Stimulated activated CD4-positive, alpha-beta T cell treated with anti-CD3 and anti-CD28 coated beads, TNF-alpha, amount 100 ng/mL, for 1 hour (primary cell): Measurements from ENCODE around the gene GPR82.
"Not testable (repeated sequence)": the region's sequence is repeated elsewhere in the genome, so short reads cannot be mapped to it uniquely, and the experiment has no call there.

ENCODE experiments used
- DNase-seq, 3 donors: peaks; one replicate each; pipeline ENCODE4 v3.0.0-alpha.2; 2020; ENCODE audit warnings: low read depth in 3 of 3, low spot score in 1 of 3

The GPR82 gene

DNA sequence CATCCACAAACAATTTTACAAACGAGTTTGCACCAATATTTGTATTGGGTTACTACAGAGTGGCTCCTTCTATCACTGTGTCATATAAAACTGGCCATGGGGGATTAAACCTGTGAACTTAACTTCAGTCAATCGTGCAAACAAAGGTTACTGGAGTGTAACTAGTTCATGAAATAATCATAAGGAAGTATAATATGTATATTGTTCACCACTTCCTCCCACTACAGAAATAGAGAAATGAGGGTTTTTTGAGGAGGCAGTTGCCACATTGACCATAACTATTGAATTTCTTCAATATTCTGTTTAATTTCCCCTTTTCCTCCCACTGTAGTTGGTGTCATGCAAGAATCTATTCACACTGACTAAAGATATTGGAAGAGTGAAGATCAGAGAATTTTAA is at the start of gene GPR82:
TSS of gene GPR82 (plus strand) at position 356 of the 400 bp plus-strand sequence. CDS start 2,846 bp downstream, outside the sequence.
- no peak for DNase-seq

- not testable (repeated sequence) for DNase-seq
These were observed 47.6 kb upstream of the GPR82 start for GRCh38 chrX:41676361-41676760.

DNA sequence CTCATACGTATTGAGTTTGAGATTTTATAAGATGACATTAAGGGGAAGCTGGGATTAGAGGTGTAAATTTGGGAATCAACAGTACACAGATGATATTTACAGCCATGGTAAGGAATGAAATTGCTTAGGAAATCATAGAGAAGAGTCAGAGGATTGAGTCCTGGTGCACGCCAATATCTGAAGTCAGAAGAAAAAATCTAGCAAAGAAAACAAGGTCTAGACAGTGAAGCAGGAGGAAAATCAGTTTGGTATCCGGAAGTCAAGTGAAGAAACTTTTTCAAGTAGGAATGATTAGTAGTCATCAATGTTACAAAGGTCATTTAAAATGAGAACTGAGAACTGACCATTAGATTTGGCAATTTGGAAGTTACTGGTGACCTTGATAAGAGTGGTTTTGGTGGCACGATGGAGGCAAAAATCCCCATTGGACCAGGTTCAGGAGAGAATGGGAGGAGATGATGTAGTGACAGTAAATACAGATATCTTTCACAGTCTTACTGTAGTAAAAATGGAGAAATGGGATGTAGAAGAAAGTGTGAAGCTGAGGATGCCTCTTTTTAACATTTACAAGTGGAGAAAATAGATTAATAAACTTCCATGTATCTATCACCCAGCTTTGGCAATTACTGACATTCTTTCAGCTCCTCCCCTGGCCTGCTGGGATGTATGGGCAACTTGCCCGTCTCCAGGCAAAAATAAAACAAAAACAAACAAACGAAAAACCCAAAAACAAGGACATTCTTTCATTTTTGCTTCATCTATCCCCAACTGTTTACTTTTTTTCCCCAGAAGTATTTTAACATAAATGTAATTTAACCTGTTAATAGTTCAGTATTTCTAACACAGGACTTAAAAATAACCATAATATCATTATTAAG is 46.6 kb upstream of the GPR82 start:
- DNase-seq, result no peak

DNA sequence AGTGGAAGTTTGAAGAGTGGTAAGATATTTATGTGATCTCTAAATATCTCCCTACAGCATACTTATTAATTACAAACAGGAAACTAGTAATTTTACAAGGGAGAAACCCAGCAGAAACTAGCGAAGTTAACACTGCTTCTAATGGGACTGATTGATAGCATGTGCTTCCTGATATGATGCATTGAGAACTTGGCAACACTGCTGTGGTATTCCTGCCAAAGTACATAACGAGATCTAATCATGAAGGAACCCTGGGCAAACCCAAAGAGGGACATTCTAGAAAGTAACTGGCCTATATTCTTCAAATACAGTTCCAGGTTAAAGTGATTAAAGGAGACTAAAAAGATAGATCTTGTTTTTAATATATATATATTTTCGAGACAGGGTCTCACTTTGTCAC is 39.8 kb upstream of the GPR82 start:
- DNase-seq, result no peak

- no peak for DNase-seq
These were observed 39.0 kb upstream of the GPR82 start for GRCh38 chrX:41684940-41685339.

- DNase-seq, result no peak
These were observed 37.2 kb upstream of the GPR82 start for GRCh38 chrX:41686788-41687187.

DNA sequence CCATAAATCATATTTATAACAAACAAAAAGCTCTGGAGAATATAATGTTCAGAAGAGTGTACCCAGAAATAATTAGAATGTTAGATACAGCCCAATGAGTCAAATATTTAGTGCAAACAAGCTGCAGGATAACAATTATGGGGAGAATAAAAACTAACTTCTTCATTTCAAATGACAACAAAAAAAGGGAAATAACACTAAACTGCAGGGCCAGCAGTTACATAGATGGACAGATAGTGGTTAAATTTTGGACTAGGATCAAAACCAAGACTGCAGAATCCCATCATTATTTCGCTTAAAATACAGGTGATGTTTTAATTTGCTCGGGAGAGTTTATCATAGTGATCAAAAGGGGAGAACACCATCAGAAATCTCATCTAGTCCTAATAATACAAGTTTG is 35.8 kb upstream of the GPR82 start:
- no peak for DNase-seq

- no peak for DNase-seq
These were observed 35.1 kb upstream of the GPR82 start, which contains the start of gene GPR34 for GRCh38 chrX:41688835-41689234. Gene GPR34 (plus strand): TSS chrX:41688973. CDS start chrX:41695634, 6,661 bp downstream.

DNA sequence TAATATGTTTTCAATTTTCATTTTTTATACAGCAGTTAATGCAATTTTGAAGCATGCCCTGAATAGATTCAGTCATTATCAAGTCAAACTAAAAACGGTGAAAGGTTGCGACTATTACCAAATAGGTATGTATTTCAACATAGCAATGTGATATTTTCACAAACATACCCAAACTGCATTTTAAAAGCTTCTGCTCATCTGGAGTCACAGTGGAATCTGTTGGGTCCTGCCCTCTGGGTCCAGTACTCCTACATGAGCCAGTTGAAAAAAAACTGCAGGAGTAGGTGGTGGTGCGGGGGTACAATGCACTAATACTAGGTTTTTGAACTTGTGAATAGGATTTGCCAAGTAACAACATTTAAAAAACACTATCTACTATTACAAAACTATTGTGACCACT is 34.3 kb upstream of the GPR82 start:
- DNase-seq, result no peak

DNA sequence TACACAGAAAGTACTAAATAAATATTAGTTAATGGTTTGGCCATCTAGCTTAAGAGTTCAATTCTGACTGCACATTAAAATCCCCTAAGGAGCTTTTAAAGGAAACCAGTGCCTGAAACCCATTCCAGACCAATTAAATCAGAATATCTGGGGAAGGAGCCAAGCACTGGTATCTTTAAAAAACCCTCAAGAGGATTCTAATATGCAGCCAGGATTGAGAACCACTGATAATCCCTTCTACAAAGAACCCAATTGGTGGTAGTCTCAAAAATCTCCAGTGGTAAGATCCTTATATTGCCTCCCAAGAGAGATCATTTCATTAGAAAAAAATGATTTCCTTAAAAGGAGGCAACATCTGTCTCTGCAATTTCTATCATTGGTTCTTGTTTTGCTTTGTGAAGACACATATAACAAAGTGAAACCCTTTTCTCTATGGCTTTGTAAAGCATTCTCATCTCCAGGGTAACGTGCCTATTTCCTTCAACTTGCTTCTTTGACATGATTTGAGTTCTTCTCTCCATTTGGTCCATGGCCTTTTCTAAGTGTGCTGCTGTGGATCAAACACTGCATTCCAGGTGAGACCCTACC is 31.7 kb upstream of the GPR82 start:
- DNase-seq, result no peak

DNA sequence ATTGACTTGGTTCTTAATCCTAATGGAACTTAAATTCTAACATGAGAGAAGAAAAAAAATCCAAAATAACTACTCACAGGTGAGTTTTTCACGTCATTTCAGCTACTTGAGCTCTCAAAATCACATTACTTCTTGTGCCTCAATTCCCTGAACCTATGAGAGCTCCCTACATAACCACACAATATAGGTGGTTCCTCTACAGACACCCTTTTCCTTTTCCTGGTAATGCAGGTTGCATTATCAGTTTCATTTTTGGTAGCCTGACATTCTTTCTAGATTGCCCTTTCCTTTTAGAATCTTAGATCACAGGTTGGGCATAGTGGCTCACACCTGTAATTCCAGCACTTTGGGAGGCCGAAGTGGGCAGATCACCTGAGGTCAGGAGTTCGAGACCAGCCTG is 31.0 kb upstream of the GPR82 start:
- DNase-seq, result no peak

DNA sequence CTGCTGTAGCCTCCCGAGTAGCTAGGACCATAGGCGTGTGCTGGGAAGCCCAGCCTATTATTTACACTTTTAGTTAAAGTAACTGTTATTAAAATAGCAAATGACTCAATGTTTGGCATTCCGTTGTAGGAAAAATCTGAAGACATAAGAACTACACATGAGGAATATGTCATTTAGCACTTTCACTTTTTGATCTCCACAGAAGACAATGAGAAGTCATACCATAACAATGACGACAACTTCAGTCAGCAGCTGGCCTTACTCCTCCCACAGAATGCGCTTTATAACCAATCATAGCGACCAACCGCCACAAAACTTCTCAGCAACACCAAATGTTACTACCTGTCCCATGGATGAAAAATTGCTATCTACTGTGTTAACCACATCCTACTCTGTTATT is 28.6 kb upstream of the GPR82 start:
- no peak for DNase-seq

- no peak for DNase-seq
These were observed 20.4 kb upstream of the GPR82 start for GRCh38 chrX:41703574-41704029.

DNA sequence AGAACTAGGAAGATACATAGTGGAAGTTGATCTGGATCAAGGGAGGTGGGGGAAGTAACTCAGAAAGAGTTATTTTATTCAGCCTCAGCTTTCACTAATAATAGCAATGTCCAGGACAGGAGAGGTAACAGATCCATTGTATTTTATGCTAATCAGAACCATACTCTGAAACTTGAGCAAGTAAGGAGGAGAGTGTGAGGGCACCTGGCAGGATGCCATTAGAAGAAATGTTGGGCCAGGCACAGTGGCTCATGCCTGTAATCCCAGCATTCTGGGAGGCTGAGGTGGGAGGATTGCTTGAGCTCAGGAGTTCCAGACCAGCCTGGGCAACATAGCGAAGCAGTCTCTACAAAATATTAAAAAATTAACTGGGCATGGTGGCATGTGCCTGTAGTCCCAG is 18.9 kb upstream of the GPR82 start:
- DNase-seq, result no peak

DNA sequence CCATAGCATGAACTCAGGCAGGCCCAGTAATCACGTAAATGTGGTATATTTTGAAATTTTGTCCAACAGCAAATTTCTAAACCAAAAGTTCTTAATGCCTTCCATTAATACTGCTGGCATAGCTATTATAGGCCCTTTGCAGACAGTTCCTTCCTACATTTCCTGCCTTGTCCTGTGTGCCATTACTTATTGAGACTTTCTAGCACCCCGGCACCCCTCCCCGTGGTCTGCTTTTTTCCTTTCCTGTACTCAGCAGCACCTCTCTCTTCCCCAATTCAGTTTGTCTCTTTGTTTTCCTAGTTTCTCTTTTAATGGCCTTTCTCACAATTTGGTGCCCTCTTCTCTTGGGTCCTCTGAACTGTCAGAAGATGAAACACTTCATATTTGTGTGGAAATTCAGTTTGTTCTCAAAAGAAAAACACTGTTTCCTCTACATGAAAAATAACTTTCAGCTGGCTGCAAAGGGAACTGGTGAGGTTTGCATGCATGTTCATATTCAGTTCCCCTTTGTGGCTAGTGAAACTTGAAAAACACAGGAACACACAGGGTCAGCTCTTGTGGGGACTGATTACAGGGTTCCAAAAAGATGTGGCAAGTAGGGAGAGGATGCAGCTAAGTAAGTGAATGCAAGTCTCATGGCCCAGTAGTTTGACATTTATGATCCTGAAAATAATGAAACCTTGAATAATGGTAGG is 18.2 kb upstream of the GPR82 start:
- DNase-seq, result no peak

GRCh38 chrX:41707218-41707617 is 16.8 kb upstream of the GPR82 start:
- no peak for DNase-seq

DNA sequence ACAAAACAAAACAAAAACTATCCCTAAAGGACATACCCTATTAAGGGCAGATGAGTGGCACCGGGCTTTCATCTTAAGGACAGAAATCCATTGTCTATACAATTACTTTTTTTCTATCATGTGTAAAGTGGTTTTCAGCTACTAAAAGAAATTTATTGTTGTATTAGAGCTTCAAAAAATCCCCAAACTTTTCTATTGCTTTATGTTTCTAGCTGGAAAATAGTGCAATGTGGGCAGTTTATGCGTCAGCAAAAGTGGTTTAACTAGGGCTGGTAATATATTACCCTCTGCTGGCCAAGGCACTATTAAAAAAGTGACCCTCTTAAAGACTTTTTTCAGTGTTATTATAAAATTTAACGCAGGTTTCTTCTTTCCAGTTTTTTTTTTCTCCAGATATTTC is 15.5 kb upstream of the GPR82 start:
- DNase-seq, result no peak

DNA sequence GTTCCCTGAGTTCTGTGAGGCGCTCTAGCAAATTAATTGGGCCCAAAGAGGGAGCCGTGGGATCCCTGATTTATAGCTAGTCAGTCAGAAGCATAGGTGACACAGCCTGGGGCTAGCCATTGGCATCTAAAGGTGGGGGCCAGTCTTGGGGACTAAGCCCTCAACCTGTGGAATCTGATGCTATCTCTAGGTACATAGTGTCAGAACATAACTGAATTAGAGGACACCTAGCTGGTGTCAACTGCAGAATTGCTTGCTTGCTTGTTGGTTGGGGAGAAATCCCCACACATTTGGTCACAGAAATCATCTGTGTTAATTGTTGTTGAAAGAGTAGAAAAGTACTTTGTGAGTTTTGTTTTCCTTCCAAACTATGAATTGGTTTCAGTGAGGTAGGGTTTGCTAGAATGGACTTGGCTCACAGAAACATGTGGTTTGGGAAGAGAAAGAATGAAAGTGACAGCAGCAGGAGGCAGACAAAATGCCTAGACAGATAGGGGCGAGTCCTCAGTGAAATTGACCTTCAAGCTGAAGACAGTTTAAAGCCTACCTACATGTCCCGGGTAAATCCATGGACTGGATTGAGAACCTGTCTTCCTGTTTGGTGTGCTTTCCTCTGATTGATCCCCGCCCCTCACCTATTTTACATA is 12.8 kb upstream of the GPR82 start:
- no peak for DNase-seq

DNA sequence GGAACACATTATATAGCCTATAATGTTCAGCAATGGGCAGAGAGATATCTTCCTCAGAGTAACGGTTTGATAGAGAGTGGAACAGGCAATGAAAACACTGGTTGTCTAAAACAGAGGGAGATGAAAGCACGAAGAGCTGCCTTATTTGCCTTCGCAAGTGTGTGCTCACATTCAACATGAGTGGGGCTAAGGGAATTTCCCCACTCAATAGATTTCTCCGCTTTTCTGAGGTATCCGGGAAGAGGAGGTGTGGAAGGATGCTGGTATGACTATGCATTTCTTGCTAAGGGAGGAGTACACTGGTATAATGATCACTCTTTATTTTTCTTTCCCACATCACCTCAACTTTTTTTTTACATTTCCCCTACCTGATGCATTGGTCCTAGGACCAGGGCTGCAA is 7.8 kb upstream of the GPR82 start:
- no peak for DNase-seq

GRCh38 chrX:41716767-41717473 is 7.1 kb upstream of the GPR82 start:
- no peak for DNase-seq
